ENCODE results near the gene ZNF630. TPM values are rescaled to one million over a fixed set of nuclear protein-coding genes. Genes with fewer than 3 reads are reported as not detected.

The ZNF630 gene
- total RNA-seq, 1 experiment from 2014 or later, result 1.5 TPM

DNA sequence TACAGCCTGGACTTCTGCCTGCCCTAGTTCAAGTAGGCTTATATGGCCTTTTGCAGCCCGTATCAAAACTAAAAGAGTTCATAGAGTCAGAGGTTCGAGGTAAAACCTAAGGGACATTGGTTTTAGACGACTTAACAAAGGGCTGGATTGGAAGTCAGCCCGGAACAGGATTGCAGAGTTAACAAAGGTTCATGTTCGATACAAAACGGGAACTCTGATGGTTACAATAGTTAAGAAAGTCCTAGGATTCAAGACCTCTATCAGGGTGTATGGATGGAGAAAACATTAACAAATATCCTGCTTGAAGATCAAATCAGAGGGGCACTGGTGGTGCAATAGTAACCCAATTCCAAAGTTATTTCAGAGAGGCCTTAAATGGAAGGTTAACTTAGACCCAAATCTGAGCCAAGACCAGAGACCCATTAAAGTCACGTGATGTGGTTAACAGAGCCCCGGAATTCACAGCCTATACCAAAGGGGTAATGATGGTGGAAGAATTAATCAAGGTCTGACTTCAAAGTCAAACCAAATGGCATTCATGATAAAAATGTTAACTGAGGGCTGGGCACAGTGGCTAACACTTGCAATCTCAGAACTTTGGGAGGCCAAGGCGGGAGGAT is 656 bp upstream of the ZNF630 start:
- H3K36me3 Mint-ChIP-seq (ENCODE audit: insufficient read depth in 1 of 3, low read depth in 3 of 3), result peaks cover 6 to 10% (median 8%) of the 10 kb centered on the region in 3 experiments; a peak in 5 of 7 replicates
- no peak overlapping the region for H2BK5ac ChIP-seq (ENCODE audit: insufficient read length, low read length)
- H4K91ac ChIP-seq (ENCODE audit: insufficient read length, low read depth, low read length), result no peak overlapping the region
- H2AFZ ChIP-seq (ENCODE audit: low read length), result no peak overlapping the region
- H3K27ac ChIP-seq (ENCODE audit: insufficient read length, low read depth, low read length), result no peak overlapping the region
- no peak overlapping the region for H4K5ac ChIP-seq (ENCODE audit: insufficient read length, low read depth, low read length)
- H3K27me3 Mint-ChIP-seq (ENCODE audit: low read depth), result peaks cover 2% of the 10 kb centered on the region
- peak overlapping the region; percentile 79 for H3K4me2 ChIP-seq (ENCODE audit: insufficient read depth, insufficient read length, low read length)
- no peak overlapping the region for H3K23ac ChIP-seq (ENCODE audit: insufficient read length, low read depth, low read length)
- H4K20me1 ChIP-seq (ENCODE audit: control insufficient read depth, insufficient read depth, insufficient read length), result peaks cover 2% of the 10 kb centered on the region
- peaks cover 7% of the 10 kb centered on the region for H3K23me2 ChIP-seq (ENCODE audit: insufficient read length, low read depth, low read length, poor library complexity, severe bottlenecking)
- H3T11ph ChIP-seq (ENCODE audit: low read length), result no peak overlapping the region
- no peak overlapping the region for H3K14ac ChIP-seq (ENCODE audit: insufficient read depth, low read length)
- no peaks in the 10 kb centered on the region for H3K79me2 ChIP-seq (ENCODE audit: insufficient read depth, low read length)
- H2BK12ac ChIP-seq (ENCODE audit: insufficient read length, low read depth, low read length), result no peak overlapping the region
- no peak overlapping the region for H3K18ac ChIP-seq (ENCODE audit: insufficient read length, low read depth, low read length)
- no peak overlapping the region for H2BK15ac ChIP-seq (ENCODE audit: low read depth, low read length)
- peaks cover 5 to 6% of the 10 kb centered on the region in 2 experiments for H3K4me1 Mint-ChIP-seq
- peaks cover 79 to 90% of the 10 kb centered on the region in 2 experiments for H3K9me3 Mint-ChIP-seq
- no peak overlapping the region for H2BK20ac ChIP-seq (ENCODE audit: low read depth, low read length, poor library complexity, severe bottlenecking)
- WGBS (ENCODE audit: extremely low coverage, insufficient read length, low lambda C conversion rate), result no CpG with 5 or more reads among the region's 9 CpGs
- no peak overlapping the region for H2BK120ac ChIP-seq (ENCODE audit: low read depth, low read length, poor library complexity, severe bottlenecking)
- peak overlapping the region; percentile 86 to 87 for H3K4me3 Mint-ChIP-seq
- H2AK5ac ChIP-seq (ENCODE audit: insufficient read length, low read length), result no peak overlapping the region
- H4K8ac ChIP-seq (replicated peaks; ENCODE audit: insufficient read length, low read depth, low read length), result no peak overlapping the region
- H3K27me3 ChIP-seq (ENCODE audit: insufficient read depth, low read length), result no peaks in the 10 kb centered on the region
- H3K9ac ChIP-seq (ENCODE audit: extremely low read depth, insufficient read length, low read length), result no peak overlapping the region
- no peak for DNase-seq
- no peak overlapping the region for H3K4ac ChIP-seq (ENCODE audit: low read depth, low read length)
- no peak overlapping the region for H3K56ac ChIP-seq (ENCODE audit: insufficient read length, low read depth, low read length)
- no peak for TF ChIP-seq CTCF (conservative IDR thresholded peaks at IDR 0.05)
- no peaks in the 10 kb centered on the region for H3K4me1 ChIP-seq (ENCODE audit: insufficient read depth, low read length)
- H3K9me3 ChIP-seq (ENCODE audit: control insufficient read depth, low read depth, low read length), result peaks cover 14% of the 10 kb centered on the region
- no peaks in the 10 kb centered on the region for H3K79me1 ChIP-seq (ENCODE audit: insufficient read depth, low read depth, low read length, poor library complexity, severe bottlenecking)
- H3K27ac Mint-ChIP-seq, result 0 out of 7 replicates have a peak overlapping the region, but pooled peaks of 1 of the 3 experiments have one; percentile 67
